Measurements from ENCODE around the gene PASK.

The PASK gene

DNA sequence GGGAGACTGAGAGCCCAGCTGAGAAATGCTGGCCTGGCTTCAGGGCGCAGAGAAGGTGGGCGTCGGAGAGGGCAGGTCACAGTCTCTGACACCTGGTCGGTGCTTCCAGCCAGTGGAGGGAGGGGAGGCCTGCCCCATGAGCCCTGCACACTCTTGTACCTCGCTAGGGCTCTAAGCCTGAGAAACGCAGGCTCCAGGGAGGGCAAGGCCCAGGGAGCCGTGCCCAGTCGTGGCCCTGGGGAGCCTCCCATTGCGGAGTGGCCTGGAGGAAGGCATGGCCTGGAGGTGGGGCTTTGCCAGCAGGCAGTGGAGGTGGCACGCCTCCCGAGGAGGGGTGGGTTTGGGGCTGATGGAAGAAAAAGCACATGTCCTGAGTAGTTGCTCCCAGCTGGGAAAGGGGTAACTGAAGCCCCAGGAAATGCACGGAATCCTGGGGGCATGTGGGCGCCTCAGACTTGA, 86.2 kb downstream of the PASK start:
- no peak for DNase-seq

DNA sequence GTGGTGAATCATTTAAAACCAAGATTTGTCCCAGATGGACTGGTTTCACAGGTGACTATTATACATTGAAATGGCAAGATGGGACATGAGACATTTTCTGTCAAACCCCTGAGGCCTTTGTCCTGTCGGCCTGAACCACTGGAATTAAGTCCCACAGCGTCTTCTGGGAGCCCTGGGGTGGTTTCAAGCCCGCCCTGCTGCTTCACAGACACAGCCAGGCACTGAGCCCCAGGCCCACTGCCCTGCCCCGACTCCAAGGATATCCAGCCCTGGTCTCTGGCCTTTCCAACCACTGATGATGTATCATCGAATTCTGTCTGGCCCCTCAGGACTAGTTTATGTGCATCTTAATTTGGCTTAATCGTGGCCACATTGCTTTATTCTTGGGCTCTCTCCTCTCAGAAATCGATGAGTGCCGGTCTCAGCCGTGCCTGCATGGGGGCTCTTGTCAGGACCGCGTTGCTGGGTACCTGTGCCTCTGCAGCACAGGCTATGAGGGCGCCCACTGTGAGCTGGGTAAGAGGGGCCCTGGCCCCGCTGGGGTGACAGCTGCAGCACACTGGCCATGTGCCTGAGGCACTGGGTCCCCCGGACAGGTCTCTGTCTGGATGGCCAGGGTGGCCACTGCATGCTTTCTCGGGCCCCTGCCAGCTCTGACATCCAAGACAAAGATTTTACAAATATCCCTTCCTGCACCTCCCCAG, 86.7 kb downstream of the PASK start:
- DNase-seq, result no peak

DNA sequence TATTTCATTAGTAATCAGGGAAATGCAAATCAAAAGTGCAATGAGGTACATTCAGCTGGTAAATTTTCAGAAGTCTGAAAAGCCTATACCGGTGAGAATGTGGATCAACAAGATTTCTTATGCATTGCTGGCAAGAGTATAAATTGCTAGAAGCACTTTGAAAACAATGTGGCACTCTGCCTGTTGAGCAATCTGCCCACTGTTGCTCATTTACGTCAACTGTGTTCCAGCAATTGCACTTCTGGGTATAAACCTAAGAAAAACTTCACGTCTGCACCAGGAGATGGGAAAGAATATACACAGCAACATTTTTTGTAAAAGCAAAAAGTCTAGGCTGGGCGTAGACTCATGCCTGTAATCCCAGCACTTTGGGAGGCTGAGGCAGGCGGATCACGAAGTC, 88.0 kb downstream of the PASK start:
- DNase-seq, result no peak
